GM21526 (cell line): ENCODE data around the gene MRFAP1.
"Not testable (repeated sequence)": the region's sequence is repeated elsewhere in the genome, so short reads cannot be mapped to it uniquely, and the experiment has no call there.

Experiments used
- ATAC-seq: cut with Tn5 transposase; IDR thresholded peaks from one replicate; pipeline ENCODE4 v1.9.1; 2021; ENCODE audit warnings: moderate library complexity; ENCODE audit not compliant: unreplicated experiment, low FRiP score

Gene MRFAP1

GRCh38 chr4:6662591-6662990 is 22.1 kb downstream of the MRFAP1 start:
- no peak for ATAC-seq

GRCh38 chr4:6663596-6664393 is 23.3 kb downstream of the MRFAP1 start:
- no peak for ATAC-seq

GRCh38 chr4:6665320-6665654 is 24.8 kb downstream of the MRFAP1 start:
- no peak for ATAC-seq

GRCh38 chr4:6668391-6668790 is 27.9 kb downstream of the MRFAP1 start:
- ATAC-seq: no peak

GRCh38 chr4:6671648-6672047 is 31.2 kb downstream of the MRFAP1 start:
- ATAC-seq: no peak

- no peak for ATAC-seq
Observed at GRCh38 chr4:6672131-6672530, 31.6 kb downstream of the MRFAP1 start.

GRCh38 chr4:6672541-6673190 is 32.2 kb downstream of the MRFAP1 start:
- ATAC-seq: not testable (repeated sequence)

- ATAC-seq: not testable (repeated sequence)
Observed at GRCh38 chr4:6673191-6673659, 32.7 kb downstream of the MRFAP1 start.

GRCh38 chr4:6673660-6674499 is 33.4 kb downstream of the MRFAP1 start:
- ATAC-seq: peak; percentile 67

GRCh38 chr4:6674500-6675149 is 34.1 kb downstream of the MRFAP1 start:
- peak; percentile 37 for ATAC-seq

GRCh38 chr4:6676722-6677558 is 36.5 kb downstream of the MRFAP1 start:
- ATAC-seq: no peak

- no peak for ATAC-seq
Observed at GRCh38 chr4:6680372-6681034, 40.0 kb downstream of the MRFAP1 start.

GRCh38 chr4:6681191-6681590 is 40.7 kb downstream of the MRFAP1 start:
- ATAC-seq: no peak

GRCh38 chr4:6682862-6683590 is 42.5 kb downstream of the MRFAP1 start:
- ATAC-seq: no peak

GRCh38 chr4:6684656-6685055 is 44.2 kb downstream of the MRFAP1 start:
- no peak for ATAC-seq

- no peak for ATAC-seq
Observed at GRCh38 chr4:6686104-6686787, 45.8 kb downstream of the MRFAP1 start.

GRCh38 chr4:6687947-6688878 is 47.7 kb downstream of the MRFAP1 start:
- ATAC-seq: no peak
